SK-N-SH treated with all-trans-retinoic acid at 6 μM for 48 hours (cell line): Measurements from ENCODE around the gene MALL.

Experiments
- ATAC-seq: fragments of 200-7000 bp; cut with Tn5 transposase; 3 replicates; pipeline ENCODE4 v1.9.1; 2020; ENCODE audit warnings: mild to moderate bottlenecking, moderate library complexity
- ARNTL ChIP-seq: fragments of 450-650 bp; formaldehyde crosslinking; IDR thresholded peaks from 2 replicates; pipeline ENCODE4 v1.5.0; 2020; ENCODE audit warnings: low read depth, mild to moderate bottlenecking, moderate library complexity, borderline replicate concordance
- BACH2 ChIP-seq: fragments of 250-450 bp; sonication (Bioruptor Pico); IDR thresholded peaks from 2 replicates; pipeline ENCODE4 v1.9.0; 2021; ENCODE audit warnings: mild to moderate bottlenecking, borderline replicate concordance
- CREB5 ChIP-seq: fragments of 250-450 bp; sonication (Bioruptor Pico); IDR thresholded peaks from 2 replicates; pipeline ENCODE4 v1.5.1; 2020; ENCODE audit warnings: low read depth, mild to moderate bottlenecking, moderate library complexity
- ESRRG ChIP-seq: fragments of 250-450 bp; sonication (Bioruptor Pico); IDR thresholded peaks from 2 replicates; pipeline ENCODE4 v1.6.1; 2021; ENCODE audit warnings: mild to moderate bottlenecking
- GLIS3 ChIP-seq: fragments of 250-450 bp; sonication (Bioruptor Pico); IDR thresholded peaks from 2 replicates; pipeline ENCODE4 v1.5.0; 2020; ENCODE audit warnings: mild to moderate bottlenecking, moderate library complexity
- ISL1 ChIP-seq: fragments of 250-450 bp; sonication (Bioruptor Pico); IDR thresholded peaks from 2 replicates; pipeline ENCODE4 v2.1.2; 2022; ENCODE audit warnings: mild to moderate bottlenecking, moderate library complexity
- OSR1 ChIP-seq: fragments of 250-450 bp; sonication (Bioruptor Pico); IDR thresholded peaks from 2 replicates; pipeline ENCODE4 v1.8.0; 2022; ENCODE audit warnings: moderate library complexity, mild to moderate bottlenecking, inconsistent platforms
- POU6F1 ChIP-seq: fragments of 250-450 bp; sonication (Bioruptor Pico); IDR thresholded peaks from 2 replicates; pipeline ENCODE4 v1.8.0; 2021; ENCODE audit warnings: low read depth, mild to moderate bottlenecking, moderate library complexity, borderline replicate concordance
- PPARA ChIP-seq: fragments of 250-450 bp; sonication (Bioruptor Pico); IDR thresholded peaks from 2 replicates; pipeline ENCODE4 v1.5.0; 2020; ENCODE audit warnings: mild to moderate bottlenecking, borderline replicate concordance
- SNAI2 ChIP-seq: fragments of 250-450 bp; sonication (Bioruptor Pico); IDR thresholded peaks from 2 replicates; pipeline ENCODE4 v1.5.0; 2020; ENCODE audit warnings: mild to moderate bottlenecking, moderate library complexity
- TCF4 ChIP-seq: fragments of 250-450 bp; sonication (Bioruptor Pico); IDR thresholded peaks from 2 replicates; pipeline ENCODE4 v1.8.0; 2021; ENCODE audit warnings: mild to moderate bottlenecking, moderate library complexity, borderline replicate concordance
- ZC3H10 ChIP-seq: fragments of 250-450 bp; sonication (Bioruptor Pico); IDR thresholded peaks from 2 replicates; pipeline ENCODE4 v1.5.1; 2021; ENCODE audit warnings: mild to moderate bottlenecking, moderate library complexity
- ZFP3 ChIP-seq: fragments of 250-450 bp; sonication (Bioruptor Pico); IDR thresholded peaks from 2 replicates; pipeline ENCODE4 v1.5.0; 2020; ENCODE audit warnings: mild to moderate bottlenecking, moderate library complexity
- ZFP30 ChIP-seq: fragments of 450-650 bp; formaldehyde crosslinking; IDR thresholded peaks from 2 replicates; pipeline ENCODE4 v1.5.0; 2022; ENCODE audit warnings: mild to moderate bottlenecking, moderate library complexity
- ZNF565 ChIP-seq: fragments of 450-650 bp; formaldehyde crosslinking; conservative IDR thresholded peaks from 2 replicates; pipeline ENCODE4 v1.5.0; 2020; ENCODE audit warnings: low read depth, mild to moderate bottlenecking, moderate library complexity
- ZNF70 ChIP-seq: fragments of 450-650 bp; formaldehyde crosslinking; IDR thresholded peaks from 2 replicates; pipeline ENCODE4 v1.5.0; 2020; ENCODE audit warnings: mild to moderate bottlenecking, moderate library complexity
- ZNF8 ChIP-seq: fragments of 450-650 bp; formaldehyde crosslinking; IDR thresholded peaks from 2 replicates; pipeline ENCODE4 v1.5.0; 2020; ENCODE audit warnings: mild to moderate bottlenecking, moderate library complexity
- TF ChIP-seq, protein P1 (sequence below): fragments of 250-450 bp; sonication (Bioruptor Pico); IDR thresholded peaks from 2 replicates; pipeline ENCODE4 v1.5.0; 2020; ENCODE audit warnings: mild to moderate bottlenecking, moderate library complexity
- TF ChIP-seq, protein P2 (sequence below): fragments of 250-450 bp; sonication (Bioruptor Pico); IDR thresholded peaks from 2 replicates; pipeline ENCODE4 v1.5.1; 2021; ENCODE audit warnings: mild to moderate bottlenecking, moderate library complexity

MALL gene

DNA sequence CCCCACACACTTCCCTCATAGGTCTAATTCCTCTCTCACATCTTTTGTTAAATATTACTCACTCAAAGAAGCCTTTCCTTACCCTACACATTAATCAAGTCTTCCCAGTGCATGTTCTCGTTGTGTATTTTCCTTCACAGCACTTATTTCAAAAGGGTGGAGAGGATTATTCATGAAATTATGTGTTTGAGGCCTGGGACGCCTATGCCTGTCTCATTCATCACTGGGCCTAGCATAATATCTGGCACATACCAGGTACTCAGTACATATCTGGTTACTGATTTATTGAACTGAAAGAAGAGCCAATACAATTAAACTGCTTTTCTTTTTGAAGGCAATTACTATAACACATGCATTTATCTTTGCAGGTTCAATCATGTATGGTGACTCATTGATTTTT is 15.1 kb upstream of the MALL start (continued):
- no peak for TF ChIP-seq BACH2 (CRISPR knock-in tag)
- TF ChIP-seq OSR1 (CRISPR knock-in tag): no peak
- no peak for TF ChIP-seq ARNTL (CRISPR knock-in tag)

DNA sequence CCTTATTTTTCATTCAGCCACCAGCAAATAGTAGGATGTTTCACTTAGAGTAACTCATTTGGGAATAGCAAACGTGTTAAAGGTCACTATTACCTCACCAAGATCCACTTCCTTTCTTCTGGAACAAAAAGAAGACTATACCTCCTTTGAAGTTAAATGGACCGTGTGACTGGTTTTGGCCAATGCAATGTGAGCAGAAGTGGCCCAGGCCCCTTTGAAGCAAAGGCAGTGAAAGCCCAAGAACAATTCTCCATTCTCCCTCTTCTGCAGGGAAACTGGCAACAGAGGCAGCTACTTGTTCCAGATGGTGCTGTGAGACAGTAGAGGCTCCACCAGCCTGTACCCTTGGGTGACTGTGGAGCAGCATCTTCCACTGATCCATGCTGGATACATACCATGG is 11.3 kb upstream of the MALL start:
- TF ChIP-seq CREB5 (CRISPR knock-in tag) (no peak), ESRRG (CRISPR knock-in tag) (no peak), SNAI2 (CRISPR knock-in tag) (no peak), ZNF70 (CRISPR knock-in tag) (no peak), BACH2 (CRISPR knock-in tag) (no peak)
- no peak for ATAC-seq

DNA sequence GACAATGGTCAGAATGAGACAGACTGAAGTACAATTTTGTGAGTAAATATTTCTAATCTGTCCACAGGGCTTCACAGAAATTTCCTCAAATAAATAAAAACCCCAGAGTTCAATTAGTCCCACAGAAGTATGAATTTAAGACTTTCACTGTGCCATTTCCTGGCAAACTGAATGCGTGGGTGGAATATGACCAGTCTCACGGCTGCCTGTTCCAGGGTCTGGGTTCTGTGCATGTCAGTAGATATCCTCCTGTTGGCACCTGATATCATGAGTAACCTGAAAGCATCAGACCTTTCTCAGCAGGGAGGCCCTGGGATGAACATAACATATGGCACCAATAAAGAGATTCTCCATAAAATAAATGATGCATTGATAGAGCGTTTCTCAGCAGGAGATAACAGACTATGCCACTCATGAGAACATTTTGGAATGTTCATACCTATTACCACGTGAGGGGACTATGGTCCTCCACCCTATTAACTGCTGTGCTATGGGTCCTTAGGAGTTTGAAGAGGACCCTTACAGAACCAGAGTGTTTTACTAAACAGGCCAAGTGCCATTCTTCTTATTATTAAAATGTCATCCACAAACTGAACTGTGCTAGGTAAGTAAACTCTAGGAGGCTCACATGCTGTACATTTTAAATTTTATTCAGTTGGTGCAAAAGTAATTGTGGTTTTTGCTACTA is 10.6 kb upstream of the MALL start:
- ATAC-seq: peak; percentile 76
- TF ChIP-seq ZFP30 (CRISPR knock-in tag) (no peak), ARNTL (CRISPR knock-in tag) (no peak), ZNF8 (CRISPR knock-in tag) (no peak), ZNF565 (CRISPR knock-in tag) (no peak), TCF4 (CRISPR knock-in tag) (no peak), BACH2 (CRISPR knock-in tag) (no peak), ZNF70 (CRISPR knock-in tag) (no peak), OSR1 (CRISPR knock-in tag) (no peak), CREB5 (CRISPR knock-in tag) (no peak), POU6F1 (CRISPR knock-in tag) (no peak)

DNA sequence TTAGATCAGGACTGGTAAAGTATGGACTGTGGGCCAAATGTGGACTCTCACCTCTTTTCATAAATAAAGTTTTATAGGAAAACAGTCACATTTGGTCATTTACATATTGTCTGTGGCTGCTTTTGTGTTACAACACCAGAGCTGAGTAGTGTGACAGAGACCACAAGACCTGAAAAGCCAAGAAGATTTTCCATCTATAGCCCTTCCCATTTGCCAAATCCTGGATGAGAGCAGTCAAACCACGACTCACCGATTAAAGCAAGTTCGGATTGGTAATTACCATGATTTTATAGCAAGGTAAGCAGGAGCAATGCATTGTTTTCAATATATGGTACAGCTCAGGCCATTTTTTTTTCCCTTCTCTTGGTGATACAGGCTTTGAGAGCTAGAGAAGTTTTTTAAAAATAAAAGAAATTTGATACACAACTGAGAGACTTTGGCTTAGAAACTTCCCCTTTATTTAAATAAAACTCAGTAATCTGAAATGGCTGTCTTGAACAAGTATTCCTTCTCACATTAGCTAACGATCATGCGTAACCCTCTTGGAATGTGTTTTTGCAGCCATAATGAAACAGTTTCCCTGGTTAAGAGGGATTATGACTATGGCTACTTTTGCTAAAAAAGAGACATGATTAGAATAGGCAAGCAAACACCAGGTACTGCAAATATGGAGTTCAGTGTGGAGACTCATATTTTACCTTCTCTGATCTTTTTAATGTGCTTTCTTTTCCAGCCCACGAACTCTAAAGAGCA is 9.5 kb upstream of the MALL start:
- TF ChIP-seq ZFP3: no peak
- TF ChIP-seq PPARA: no peak
- TF ChIP-seq POU6F1 (CRISPR knock-in tag): no peak
- no peak for TF ChIP-seq ARNTL (CRISPR knock-in tag)
- TF ChIP-seq ZNF70 (CRISPR knock-in tag): no peak
- no peak for TF ChIP-seq ZC3H10 (CRISPR knock-in tag)
- TF ChIP-seq ESRRG (CRISPR knock-in tag): no peak
- no peak for TF ChIP-seq ISL1
- TF ChIP-seq, protein P1, sequence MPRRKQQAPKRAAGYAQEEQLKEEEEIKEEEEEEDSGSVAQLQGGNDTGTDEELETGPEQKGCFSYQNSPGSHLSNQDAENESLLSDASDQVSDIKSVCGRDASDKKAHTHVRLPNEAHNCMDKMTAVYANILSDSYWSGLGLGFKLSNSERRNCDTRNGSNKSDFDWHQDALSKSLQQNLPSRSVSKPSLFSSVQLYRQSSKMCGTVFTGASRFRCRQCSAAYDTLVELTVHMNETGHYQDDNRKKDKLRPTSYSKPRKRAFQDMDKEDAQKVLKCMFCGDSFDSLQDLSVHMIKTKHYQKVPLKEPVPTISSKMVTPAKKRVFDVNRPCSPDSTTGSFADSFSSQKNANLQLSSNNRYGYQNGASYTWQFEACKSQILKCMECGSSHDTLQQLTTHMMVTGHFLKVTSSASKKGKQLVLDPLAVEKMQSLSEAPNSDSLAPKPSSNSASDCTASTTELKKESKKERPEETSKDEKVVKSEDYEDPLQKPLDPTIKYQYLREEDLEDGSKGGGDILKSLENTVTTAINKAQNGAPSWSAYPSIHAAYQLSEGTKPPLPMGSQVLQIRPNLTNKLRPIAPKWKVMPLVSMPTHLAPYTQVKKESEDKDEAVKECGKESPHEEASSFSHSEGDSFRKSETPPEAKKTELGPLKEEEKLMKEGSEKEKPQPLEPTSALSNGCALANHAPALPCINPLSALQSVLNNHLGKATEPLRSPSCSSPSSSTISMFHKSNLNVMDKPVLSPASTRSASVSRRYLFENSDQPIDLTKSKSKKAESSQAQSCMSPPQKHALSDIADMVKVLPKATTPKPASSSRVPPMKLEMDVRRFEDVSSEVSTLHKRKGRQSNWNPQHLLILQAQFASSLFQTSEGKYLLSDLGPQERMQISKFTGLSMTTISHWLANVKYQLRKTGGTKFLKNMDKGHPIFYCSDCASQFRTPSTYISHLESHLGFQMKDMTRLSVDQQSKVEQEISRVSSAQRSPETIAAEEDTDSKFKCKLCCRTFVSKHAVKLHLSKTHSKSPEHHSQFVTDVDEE (CRISPR knock-in tag): no peak
- TF ChIP-seq CREB5 (CRISPR knock-in tag): no peak
- TF ChIP-seq, protein P2, sequence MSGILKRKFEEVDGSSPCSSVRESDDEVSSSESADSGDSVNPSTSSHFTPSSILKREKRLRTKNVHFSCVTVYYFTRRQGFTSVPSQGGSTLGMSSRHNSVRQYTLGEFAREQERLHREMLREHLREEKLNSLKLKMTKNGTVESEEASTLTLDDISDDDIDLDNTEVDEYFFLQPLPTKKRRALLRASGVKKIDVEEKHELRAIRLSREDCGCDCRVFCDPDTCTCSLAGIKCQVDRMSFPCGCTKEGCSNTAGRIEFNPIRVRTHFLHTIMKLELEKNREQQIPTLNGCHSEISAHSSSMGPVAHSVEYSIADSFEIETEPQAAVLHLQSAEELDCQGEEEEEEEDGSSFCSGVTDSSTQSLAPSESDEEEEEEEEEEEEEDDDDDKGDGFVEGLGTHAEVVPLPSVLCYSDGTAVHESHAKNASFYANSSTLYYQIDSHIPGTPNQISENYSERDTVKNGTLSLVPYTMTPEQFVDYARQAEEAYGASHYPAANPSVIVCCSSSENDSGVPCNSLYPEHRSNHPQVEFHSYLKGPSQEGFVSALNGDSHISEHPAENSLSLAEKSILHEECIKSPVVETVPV (CRISPR knock-in tag): no peak
- TF ChIP-seq OSR1 (CRISPR knock-in tag): no peak
- TF ChIP-seq BACH2 (CRISPR knock-in tag): no peak
- TF ChIP-seq GLIS3 (CRISPR knock-in tag): no peak
- TF ChIP-seq SNAI2 (CRISPR knock-in tag): no peak
- no peak for TF ChIP-seq ZNF8 (CRISPR knock-in tag)
- no peak for TF ChIP-seq TCF4 (CRISPR knock-in tag)
- TF ChIP-seq ZFP30 (CRISPR knock-in tag): no peak
- peak; percentile 55 for ATAC-seq
